Measurements from ENCODE around the gene MRPL18. TPM values are rescaled to one million over a fixed set of nuclear protein-coding genes. Genes with fewer than 3 reads are reported as not detected.

MRPL18 gene
- total RNA-seq, 1 donor from 2014 or later, result 108 TPM

DNA sequence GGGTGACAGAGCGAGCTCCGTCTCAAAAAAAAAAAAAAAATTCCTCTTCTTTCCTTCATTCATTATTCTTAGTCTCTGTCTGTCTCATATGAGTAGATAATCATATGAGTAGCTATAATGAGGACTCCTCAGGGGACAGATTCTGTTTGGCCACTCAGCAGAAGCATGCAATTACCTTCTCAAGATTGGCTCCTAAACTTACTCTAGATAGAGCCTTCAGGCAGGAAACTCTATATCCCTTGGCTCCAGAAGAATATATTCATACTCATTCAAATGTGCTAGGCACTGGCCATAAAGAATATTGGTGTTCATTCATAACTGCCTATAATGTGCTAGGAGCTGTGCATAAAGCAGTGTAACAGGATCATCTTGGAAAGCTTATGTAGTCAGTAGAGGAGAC, 30.6 kb upstream of the MRPL18 start:
- H3K4me3 Mint-ChIP-seq, result peak overlapping the region; percentile 34
- no peaks in the 10 kb centered on the region for H3K27me3 Mint-ChIP-seq (ENCODE audit: insufficient read depth)
- H3K36me3 Mint-ChIP-seq (ENCODE audit: low read depth), result peaks cover 42% of the 10 kb centered on the region
- intact Hi-C loops (cut with micrococcal nuclease), result loop anchor here (2.0 to 5.0 kb wide), 2 partner anchors 13 to 907 kb away; no protein-coding TSS in a partner anchor
- no peak for DNase-seq (ENCODE audit: low spot score)
- peak overlapping the region; percentile 46 for H3K27ac Mint-ChIP-seq
- H3K9me3 Mint-ChIP-seq, result no peaks in the 10 kb centered on the region
- H3K4me1 Mint-ChIP-seq (ENCODE audit: low read depth), result peaks cover 38% of the 10 kb centered on the region

DNA sequence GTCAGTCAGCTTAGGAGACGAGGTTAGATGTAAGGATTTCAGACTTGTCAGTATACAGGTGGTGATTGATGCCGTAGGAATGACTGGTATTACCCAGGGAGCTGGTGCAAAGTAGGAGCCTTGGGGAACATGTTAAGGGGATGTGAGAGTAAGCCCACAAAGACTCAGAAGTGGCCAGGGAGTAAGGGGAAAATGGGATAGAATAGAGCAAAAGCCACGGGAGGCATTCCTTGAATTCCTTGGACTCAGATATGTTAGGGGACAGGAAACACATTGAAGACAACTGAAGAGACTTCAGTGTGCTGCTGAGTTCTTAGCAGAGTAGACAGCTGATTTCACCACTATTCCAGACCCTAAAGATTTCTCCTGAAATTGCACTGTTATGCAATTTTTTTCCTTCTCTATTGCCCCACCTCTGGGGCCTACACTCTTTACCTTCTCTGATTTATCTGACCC, 29.6 kb upstream of the MRPL18 start:
- peak overlapping the region; percentile 89 for H3K27ac Mint-ChIP-seq
- H3K4me1 Mint-ChIP-seq (ENCODE audit: low read depth), result peaks cover 33% of the 10 kb centered on the region
- H3K36me3 Mint-ChIP-seq (ENCODE audit: low read depth), result peaks cover 40% of the 10 kb centered on the region
- no peak for DNase-seq (ENCODE audit: low spot score)
- H3K27me3 Mint-ChIP-seq (ENCODE audit: insufficient read depth), result no peaks in the 10 kb centered on the region
- no peaks in the 10 kb centered on the region for H3K9me3 Mint-ChIP-seq
- intact Hi-C loops (cut with micrococcal nuclease), result loop anchor here (2.0 to 5.0 kb wide), 2 partner anchors 14 to 908 kb away; no protein-coding TSS in a partner anchor
- H3K4me3 Mint-ChIP-seq, result peak overlapping the region; percentile 89

DNA sequence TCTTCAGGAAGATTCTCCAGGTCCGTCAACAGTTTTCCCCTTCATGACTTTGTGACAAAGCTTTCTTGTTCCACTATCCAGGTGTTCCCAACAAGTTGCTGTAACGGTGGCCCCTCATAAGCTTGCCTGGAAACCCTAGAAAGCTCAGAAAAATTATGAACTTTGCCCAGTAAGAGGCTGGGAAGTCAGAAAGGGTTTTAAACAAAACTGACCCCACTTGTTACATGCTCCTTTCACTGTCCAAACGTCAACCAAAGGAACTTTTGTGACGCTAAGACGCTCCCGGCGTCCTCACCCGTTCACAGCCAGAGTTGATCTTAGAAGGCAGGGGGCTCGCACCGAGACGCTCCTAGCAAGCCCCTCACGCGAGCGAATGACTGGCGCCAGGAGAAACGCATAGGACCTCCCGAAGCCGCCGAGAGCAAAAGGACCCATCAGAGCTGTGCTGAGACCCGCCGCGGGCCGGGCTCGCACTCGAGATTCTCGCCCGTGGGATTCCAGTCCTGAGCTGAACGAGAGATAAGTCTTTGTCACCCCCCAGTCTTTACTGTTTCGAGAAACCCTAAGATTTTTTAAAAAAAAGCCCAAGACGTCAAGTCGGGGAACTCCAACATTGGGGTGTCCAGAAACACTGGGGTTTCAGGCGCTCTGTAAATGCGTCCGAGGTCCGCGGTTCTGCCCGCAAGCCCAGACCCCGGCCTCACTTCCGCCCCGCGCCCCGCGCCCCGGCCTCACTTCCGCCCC, 29.0 kb upstream of the MRPL18 start:
- Mint-ChIP-seq H3K9me3 (no peaks in the 10 kb centered on the region), H3K4me1 (ENCODE audit: low read depth) (peaks cover 37% of the 10 kb centered on the region), H3K36me3 (ENCODE audit: low read depth) (peaks cover 36% of the 10 kb centered on the region), H3K27me3 (ENCODE audit: insufficient read depth) (no peaks in the 10 kb centered on the region), H3K4me3 (peak overlapping the region; percentile 89), H3K27ac (peak overlapping the region; percentile 93)
- intact Hi-C loops (cut with micrococcal nuclease), result loop anchor here (2.0 to 5.0 kb wide), 2 partner anchors 14 to 909 kb away; no protein-coding TSS in a partner anchor
- DNase-seq (ENCODE audit: low spot score), result no peak

DNA sequence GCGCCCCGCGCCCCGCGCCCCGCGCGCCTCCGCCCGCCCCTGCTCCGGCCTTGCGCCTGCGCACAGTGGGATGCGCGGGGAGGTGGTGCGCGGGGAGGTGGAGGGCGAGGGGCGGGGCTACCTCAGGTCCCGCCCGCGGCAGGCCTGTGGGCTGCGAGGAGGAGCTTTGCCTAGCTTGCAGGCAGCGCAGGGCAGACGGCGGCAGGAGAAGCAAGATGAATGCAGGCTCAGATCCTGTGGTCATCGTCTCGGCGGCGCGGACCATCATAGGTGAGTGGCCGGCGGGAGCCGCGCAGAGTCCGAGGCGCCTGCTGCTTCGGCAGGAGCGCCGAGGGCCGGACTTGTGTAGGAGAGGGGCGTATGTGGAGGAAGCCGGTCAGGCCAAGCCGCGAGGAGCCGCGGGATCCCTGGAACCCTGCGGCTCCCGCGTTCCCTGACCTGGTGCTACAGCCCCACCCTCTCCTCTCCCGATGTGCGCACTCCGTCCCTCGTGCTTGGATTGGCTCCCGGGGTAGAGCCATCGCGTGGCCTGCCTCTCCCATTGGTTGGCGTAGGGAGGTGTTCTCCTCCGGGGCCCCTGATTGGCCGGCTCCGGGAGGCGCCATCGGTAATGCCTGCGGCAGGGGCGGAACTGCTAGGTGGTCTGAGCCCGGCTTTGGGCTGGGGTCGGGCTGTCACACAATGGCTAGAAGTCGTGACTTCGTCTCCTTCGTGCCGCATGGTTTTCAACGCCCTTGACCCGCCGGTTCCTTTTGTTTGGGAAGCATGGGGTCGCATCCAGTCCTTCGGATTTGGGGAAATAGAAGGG, 28.2 kb upstream of the MRPL18 start, which contains the start of gene ACAT2:
TSS of gene ACAT2 (plus strand) at position 173 of the 808 bp plus-strand sequence. CDS start at position 216, 43 bp downstream.
- Mint-ChIP-seq H3K4me3 (peak within 1 kb of the TSS; percentile 97), H3K36me3 (ENCODE audit: low read depth) (peaks cover 40% of the 10 kb centered on the region), H3K4me1 (ENCODE audit: low read depth) (peaks cover 45% of the 10 kb centered on the region), H3K27ac (peak within 1 kb of the TSS; percentile 93), H3K27me3 (ENCODE audit: insufficient read depth) (no peaks in the 10 kb centered on the region), H3K9me3 (no peaks in the 10 kb centered on the region)
- peak; percentile 94 for DNase-seq (ENCODE audit: low spot score)
- intact Hi-C loops (cut with micrococcal nuclease), result loop anchor here (1.0 to 5.0 kb wide), 5 partner anchors 15 to 910 kb away; partner anchors contain the start of genes SOD2 and TCP1

DNA sequence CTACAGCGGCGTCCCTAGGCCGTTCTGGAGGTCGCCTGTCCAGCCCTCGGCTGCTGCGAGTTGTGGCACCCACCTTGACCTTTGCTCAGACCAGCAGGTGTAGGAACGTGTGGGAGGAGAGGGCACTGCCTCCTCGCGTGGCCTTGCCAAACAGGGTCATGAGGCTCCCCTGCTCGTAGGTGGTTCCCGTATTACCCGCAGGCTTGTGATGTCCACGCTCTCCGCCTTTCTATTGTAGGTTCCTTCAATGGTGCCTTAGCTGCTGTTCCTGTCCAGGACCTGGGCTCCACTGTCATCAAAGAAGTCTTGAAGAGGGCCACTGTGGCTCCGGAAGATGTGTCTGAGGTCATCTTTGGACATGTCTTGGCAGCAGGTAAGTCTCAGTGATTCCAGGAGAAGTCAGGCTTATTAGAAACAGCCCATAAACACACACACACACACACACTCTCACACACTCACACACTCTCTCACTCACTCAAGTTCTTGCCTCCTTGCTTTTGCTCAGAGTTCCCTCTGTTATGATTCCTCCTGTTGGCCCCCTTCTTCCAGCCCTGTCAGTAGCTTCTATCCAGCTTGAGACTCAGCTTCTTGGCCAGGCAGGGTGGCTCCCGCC, 27.5 kb upstream of the MRPL18 start:
- DNase-seq (ENCODE audit: low spot score), result no peak
- intact Hi-C loops (cut with micrococcal nuclease), result loop anchor here (1.0 to 5.0 kb wide), 4 partner anchors 27 to 910 kb away; partner anchors contain the start of genes SOD2 and TCP1
- peak overlapping the region; percentile 92 for H3K27ac Mint-ChIP-seq
- no peaks in the 10 kb centered on the region for H3K27me3 Mint-ChIP-seq (ENCODE audit: insufficient read depth)
- H3K9me3 Mint-ChIP-seq, result no peaks in the 10 kb centered on the region
- peaks cover 46% of the 10 kb centered on the region for H3K4me1 Mint-ChIP-seq (ENCODE audit: low read depth)
- H3K36me3 Mint-ChIP-seq (ENCODE audit: low read depth), result peaks cover 43% of the 10 kb centered on the region
- H3K4me3 Mint-ChIP-seq, result peak overlapping the region; percentile 97

DNA sequence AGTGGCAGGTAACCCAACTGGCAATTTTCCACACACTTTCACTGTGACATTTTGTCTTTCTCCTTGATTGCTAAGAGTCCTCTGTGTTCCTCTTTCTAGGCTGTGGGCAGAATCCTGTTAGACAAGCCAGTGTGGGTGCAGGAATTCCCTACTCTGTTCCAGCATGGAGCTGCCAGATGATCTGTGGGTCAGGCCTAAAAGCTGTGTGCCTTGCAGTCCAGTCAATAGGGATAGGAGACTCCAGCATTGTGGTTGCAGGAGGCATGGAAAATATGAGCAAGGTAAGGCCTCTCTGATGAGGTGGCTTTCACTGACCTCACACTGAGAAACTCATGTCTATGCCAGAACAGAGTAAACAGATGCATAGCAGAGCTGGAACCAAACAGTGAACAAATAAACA, 23.4 kb upstream of the MRPL18 start:
- Mint-ChIP-seq H3K9me3 (no peaks in the 10 kb centered on the region), H3K4me3 (no peak overlapping the region), H3K27me3 (ENCODE audit: insufficient read depth) (no peaks in the 10 kb centered on the region), H3K36me3 (ENCODE audit: low read depth) (peaks cover 58% of the 10 kb centered on the region), H3K27ac (peak overlapping the region; percentile 65), H3K4me1 (ENCODE audit: low read depth) (peaks cover 38% of the 10 kb centered on the region)
- intact Hi-C loops (cut with micrococcal nuclease), result no loop called here
- DNase-seq (ENCODE audit: low spot score), result no peak

DNA sequence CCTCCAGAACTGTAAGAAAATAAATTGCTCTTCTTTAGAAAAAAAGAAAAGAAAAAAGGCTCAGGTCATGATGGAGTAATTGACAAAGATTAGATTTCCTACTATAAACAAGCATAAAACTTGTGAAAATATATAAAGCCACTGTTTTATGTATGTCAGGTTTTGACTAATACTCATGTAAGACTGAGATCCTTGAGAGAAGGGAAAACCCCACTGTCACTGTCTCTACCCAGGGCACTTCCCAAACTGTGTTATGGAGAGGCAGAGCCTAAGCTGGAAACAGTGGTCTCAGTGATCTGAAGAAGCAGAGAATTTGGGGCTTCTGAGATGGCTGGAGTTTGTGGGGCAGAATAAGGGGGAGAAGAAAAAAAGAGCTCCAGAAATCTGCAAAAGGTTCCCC, 20.8 kb upstream of the MRPL18 start:
- Mint-ChIP-seq H3K4me1 (ENCODE audit: low read depth) (peaks cover 30% of the 10 kb centered on the region), H3K27ac (peak overlapping the region; percentile 81), H3K27me3 (ENCODE audit: insufficient read depth) (no peaks in the 10 kb centered on the region), H3K36me3 (ENCODE audit: low read depth) (peaks cover 70% of the 10 kb centered on the region), H3K4me3 (no peak overlapping the region), H3K9me3 (no peaks in the 10 kb centered on the region)
- DNase-seq (ENCODE audit: low spot score), result no peak
- intact Hi-C loops (cut with micrococcal nuclease), result no loop called here

DNA sequence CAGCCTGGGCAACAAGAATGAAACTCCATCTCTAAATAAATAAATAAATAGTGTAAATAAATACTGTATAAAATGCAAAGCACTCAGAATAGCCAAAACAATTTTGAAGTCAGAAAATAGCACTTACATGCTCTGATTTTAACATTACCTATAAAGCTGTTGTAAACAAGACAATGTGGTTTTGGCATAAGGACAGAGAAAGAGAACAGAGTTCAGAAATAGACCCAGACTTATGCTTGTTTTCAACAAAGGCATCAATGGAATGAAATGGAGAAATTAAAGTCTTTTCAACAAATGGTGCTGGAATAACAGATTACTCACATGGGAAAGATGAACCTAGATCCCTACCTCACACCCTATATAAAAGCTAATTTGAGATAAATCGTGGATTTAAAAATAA, 18.1 kb upstream of the MRPL18 start:
- Mint-ChIP-seq H3K36me3 (ENCODE audit: low read depth) (peaks cover 68% of the 10 kb centered on the region), H3K4me1 (ENCODE audit: low read depth) (peaks cover 15% of the 10 kb centered on the region)

DNA sequence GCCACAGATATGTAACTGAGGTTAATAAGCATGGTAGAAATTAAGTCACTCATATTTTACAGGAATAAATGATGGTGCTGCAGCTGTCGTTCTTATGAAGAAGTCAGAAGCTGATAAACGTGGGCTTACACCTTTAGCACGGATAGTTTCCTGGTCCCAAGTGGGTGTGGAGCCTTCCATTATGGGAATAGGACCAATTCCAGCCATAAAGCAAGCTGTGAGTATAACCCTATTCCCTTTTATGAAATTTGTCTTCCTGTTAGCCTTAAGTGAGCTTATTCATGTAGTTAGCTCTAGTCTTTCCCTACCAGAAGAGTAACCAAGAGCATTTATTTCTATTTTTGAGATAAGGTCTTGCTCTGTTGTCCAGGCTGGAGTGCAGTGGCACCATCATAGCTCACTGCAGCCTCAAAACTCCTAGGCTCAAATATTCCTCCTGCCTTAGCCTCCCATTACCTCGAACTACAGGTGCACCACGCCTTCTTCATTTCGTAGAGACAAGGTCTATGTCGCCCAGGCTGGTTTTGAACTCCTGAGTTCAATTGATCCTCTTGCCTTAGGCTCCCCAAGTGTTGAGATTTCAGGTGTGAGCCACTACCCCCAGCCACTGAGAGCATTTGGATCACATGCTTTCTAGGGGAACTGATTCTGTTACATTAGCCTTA, 12.9 kb upstream of the MRPL18 start:
- DNase-seq (ENCODE audit: low spot score), result no peak
- H3K9me3 Mint-ChIP-seq, result no peaks in the 10 kb centered on the region
- H3K4me1 Mint-ChIP-seq (ENCODE audit: low read depth), result peaks cover 14% of the 10 kb centered on the region
- no peaks in the 10 kb centered on the region for H3K27me3 Mint-ChIP-seq (ENCODE audit: insufficient read depth)
- intact Hi-C loops (cut with micrococcal nuclease), result no loop called here
- no peak overlapping the region for H3K27ac Mint-ChIP-seq
- no peak overlapping the region for H3K4me3 Mint-ChIP-seq
- H3K36me3 Mint-ChIP-seq (ENCODE audit: low read depth), result peaks cover 64% of the 10 kb centered on the region

More for the DNA sequence above, 18.1 kb upstream of the MRPL18 start:
- no peaks in the 10 kb centered on the region for H3K9me3 Mint-ChIP-seq
- intact Hi-C loops (cut with micrococcal nuclease), result no loop called here
- DNase-seq (ENCODE audit: low spot score), result no peak
- no peaks in the 10 kb centered on the region for H3K27me3 Mint-ChIP-seq (ENCODE audit: insufficient read depth)
- H3K27ac Mint-ChIP-seq, result no peak overlapping the region
- H3K4me3 Mint-ChIP-seq, result no peak overlapping the region

DNA sequence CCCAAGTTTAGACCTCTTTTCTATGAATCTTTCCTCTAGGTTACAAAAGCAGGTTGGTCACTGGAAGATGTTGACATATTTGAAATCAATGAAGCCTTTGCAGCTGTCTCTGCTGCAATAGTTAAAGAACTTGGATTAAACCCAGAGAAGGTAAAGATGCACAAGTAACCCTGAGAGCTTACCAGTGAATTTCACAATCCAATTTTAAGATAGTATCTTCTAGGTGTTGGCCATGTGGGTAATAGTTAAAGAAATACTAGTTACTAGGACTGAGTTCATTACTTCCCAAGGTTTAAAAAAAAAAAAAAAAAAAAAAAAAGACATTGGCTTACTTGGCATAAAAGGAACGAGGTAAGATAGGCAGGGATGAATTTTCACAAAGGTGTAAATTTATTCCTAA, 12.1 kb upstream of the MRPL18 start:
- H3K36me3 Mint-ChIP-seq (ENCODE audit: low read depth), result peaks cover 70% of the 10 kb centered on the region
- H3K27me3 Mint-ChIP-seq (ENCODE audit: insufficient read depth), result no peaks in the 10 kb centered on the region
- no peaks in the 10 kb centered on the region for H3K9me3 Mint-ChIP-seq
- H3K4me1 Mint-ChIP-seq (ENCODE audit: low read depth), result peaks cover 21% of the 10 kb centered on the region
- H3K4me3 Mint-ChIP-seq, result no peak overlapping the region
- intact Hi-C loops (cut with micrococcal nuclease), result no loop called here
- no peak overlapping the region for H3K27ac Mint-ChIP-seq
- DNase-seq (ENCODE audit: low spot score), result no peak

DNA sequence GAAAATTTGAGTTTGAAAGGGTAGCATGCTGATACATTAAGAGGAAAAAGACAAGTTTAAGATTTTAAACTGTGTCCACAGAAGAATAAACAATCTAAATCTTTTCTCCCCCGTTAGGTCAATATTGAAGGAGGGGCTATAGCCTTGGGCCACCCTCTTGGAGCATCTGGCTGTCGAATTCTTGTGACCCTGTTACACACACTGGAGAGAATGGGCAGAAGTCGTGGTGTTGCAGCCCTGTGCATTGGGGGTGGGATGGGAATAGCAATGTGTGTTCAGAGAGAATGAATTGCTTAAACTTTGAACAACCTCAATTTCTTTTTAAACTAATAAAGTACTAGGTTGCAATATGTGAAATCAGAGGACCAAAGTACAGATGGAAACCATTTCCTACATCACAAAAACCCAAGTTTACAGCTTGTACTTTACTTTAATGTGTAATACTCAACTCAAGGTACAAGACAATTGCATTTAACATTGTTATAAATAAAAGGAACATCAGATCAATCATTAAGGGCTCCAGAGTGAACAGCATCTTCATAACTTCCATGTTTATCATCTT, 11.6 kb upstream of the MRPL18 start:
- DNase-seq (ENCODE audit: low spot score), result no peak
- H3K36me3 Mint-ChIP-seq (ENCODE audit: low read depth), result peaks cover 68% of the 10 kb centered on the region
- peaks cover 22% of the 10 kb centered on the region for H3K4me1 Mint-ChIP-seq (ENCODE audit: low read depth)
- no peak overlapping the region for H3K4me3 Mint-ChIP-seq
- no peaks in the 10 kb centered on the region for H3K27me3 Mint-ChIP-seq (ENCODE audit: insufficient read depth)
- intact Hi-C loops (cut with micrococcal nuclease), result no loop called here
- no peak overlapping the region for H3K27ac Mint-ChIP-seq
- no peaks in the 10 kb centered on the region for H3K9me3 Mint-ChIP-seq

DNA sequence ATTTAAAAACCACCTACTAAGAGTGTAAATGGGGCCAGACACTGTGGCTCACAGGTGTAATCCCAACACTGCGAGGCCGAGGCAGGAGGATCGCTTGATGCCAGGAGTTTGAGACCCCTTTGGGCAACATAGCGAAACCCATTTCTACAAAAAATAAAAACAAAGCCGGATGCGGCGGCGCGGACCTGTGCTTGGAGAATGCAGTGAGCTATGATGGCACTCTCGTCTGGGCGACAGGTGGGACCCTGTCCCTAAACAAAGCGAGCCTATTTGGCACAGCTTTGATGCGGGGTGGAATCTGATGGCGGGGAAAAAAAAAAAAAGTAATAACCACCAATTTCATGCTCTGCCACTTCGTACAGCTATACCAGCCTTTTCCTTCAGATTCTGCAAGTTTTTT, 2.0 kb upstream of the MRPL18 start:
- peak; percentile 4 for DNase-seq (ENCODE audit: low spot score)
- peaks cover 60% of the 10 kb centered on the region for H3K4me1 Mint-ChIP-seq (ENCODE audit: low read depth)
- H3K27ac Mint-ChIP-seq, result peak overlapping the region; percentile 86
- peaks cover 57% of the 10 kb centered on the region for H3K36me3 Mint-ChIP-seq (ENCODE audit: low read depth)
- H3K27me3 Mint-ChIP-seq (ENCODE audit: insufficient read depth), result no peaks in the 10 kb centered on the region
- no peaks in the 10 kb centered on the region for H3K9me3 Mint-ChIP-seq
- peak overlapping the region; percentile 96 for H3K4me3 Mint-ChIP-seq
- intact Hi-C loops (cut with micrococcal nuclease), result loop anchor here (2.0 to 5.0 kb wide), 3 partner anchors 36 to 971 kb away; partner anchors contain the start of gene EZR

Data from activated T-helper 1 cell treated with anti-CD3 and anti-CD28 coated beads, Interleukin-12 subunit alpha, Interleukin-12 subunit beta, Interleukin-2, Interleukin-4 antibody, amounts not matched to agents 30 ng/mL and 10 ng/mL and 1 ng/mL, durations not matched to agents 14 hours and 24 hours and 36 hours (primary cell).